Skeletal muscle satellite cell (primary cell): ENCODE results near the gene SUSD2. TPM values are rescaled to one million over a fixed set of nuclear protein-coding genes. Genes with fewer than 3 reads are reported as not detected.
"Not testable (repeated sequence)": the region's sequence is repeated elsewhere in the genome, so short reads cannot be mapped to it uniquely, and the experiment has no call there.

Experiments
- H3K27me3 ChIP-seq: 2 replicates; pipeline ENCODE4 v1.7.0; 2013; ENCODE audit warnings: low read length; ENCODE audit not compliant: control insufficient read depth, insufficient read depth
- H3K36me3 ChIP-seq: 2 replicates; pipeline ENCODE4 v1.7.0; 2013; ENCODE audit warnings: mild to moderate bottlenecking, control low read depth, low read length; ENCODE audit not compliant: insufficient read depth
- H3K4me1 ChIP-seq: 2 replicates; pipeline ENCODE4 v1.7.0; 2013; ENCODE audit warnings: low read length; ENCODE audit not compliant: control insufficient read depth, insufficient read depth
- H3K4me2 ChIP-seq: 2 replicates; pipeline ENCODE4 v1.7.0; 2013; ENCODE audit warnings: mild to moderate bottlenecking, low read length
- H3K4me3 ChIP-seq: 2 replicates; pipeline ENCODE4 v1.7.0; 2013; ENCODE audit warnings: low read length
- H3K9ac ChIP-seq: 2 replicates; pipeline ENCODE4 v1.7.0; 2013; ENCODE audit warnings: mild to moderate bottlenecking, low read depth, low read length, moderate library complexity
- H3K9me3 ChIP-seq: replicated peaks from 2 replicates; pipeline ENCODE4 v1.7.0; 2013; ENCODE audit warnings: mild to moderate bottlenecking, control low read depth, low read length
- total RNA-seq: library from RNA; depleted of rRNA; stranded (reverse); fragments of >200 nt; gene quantifications from 2 replicates; pipeline ENCODE4 v1.2.3, GENCODE V29; 2012; rRNA removed

SUSD2 gene
- total RNA-seq = 3.3 and 64.2 TPM in 2 replicates

GRCh38 chr22:24181088-24181995 is at the start of gene SUSD2:
SUSD2 (plus strand) TSS chr22:24181487; CDS start chr22:24181520, 33 bp downstream.
- Histone ChIP-seq H3K4me2 (peak within 1 kb of the TSS; percentile 37), H3K9me3 (no peaks in the 10 kb centered on the region), H3K4me3 (no peak within 1 kb of the TSS), H3K9ac (peak within 1 kb of the TSS; percentile 41), H3K36me3 (peaks cover 14% of the 10 kb centered on the region), H3K4me1 (peaks cover 3% of the 10 kb centered on the region), H3K27me3 (no peaks in the 10 kb centered on the region)

- H3K4me2 ChIP-seq = no peak overlapping the region
- no peaks in the 10 kb centered on the region for H3K27me3 ChIP-seq
- no peak overlapping the region for H3K4me3 ChIP-seq
- no peaks in the 10 kb centered on the region for H3K9me3 ChIP-seq
- peaks cover 13% of the 10 kb centered on the region for H3K36me3 ChIP-seq
- no peak overlapping the region for H3K9ac ChIP-seq
- peaks cover 7% of the 10 kb centered on the region for H3K4me1 ChIP-seq
Measured at GRCh38 chr22:24133187-24133965, 47.9 kb upstream of the SUSD2 start.

- Histone ChIP-seq H3K9ac (no peak overlapping the region), H3K36me3 (peaks cover 8% of the 10 kb centered on the region)
Measured at GRCh38 chr22:24134090-24134846, 47.0 kb upstream of the SUSD2 start.

GRCh38 chr22:24136533-24136932 is 44.8 kb upstream of the SUSD2 start:
- H3K4me1 ChIP-seq = peaks cover 10% of the 10 kb centered on the region
- H3K36me3 ChIP-seq, H3K9ac ChIP-seq, H3K4me3 ChIP-seq, H3K27me3 ChIP-seq, H3K4me2 ChIP-seq, H3K9me3 ChIP-seq: not testable (repeated sequence)

More at GRCh38 chr22:24134090-24134846, 47.0 kb upstream of the SUSD2 start:
- Histone ChIP-seq H3K4me3 (no peak overlapping the region), H3K4me2 (no peak overlapping the region), H3K27me3 (no peaks in the 10 kb centered on the region), H3K9me3 (no peaks in the 10 kb centered on the region), H3K4me1 (peaks cover 7% of the 10 kb centered on the region)

- no peak overlapping the region for H3K9ac ChIP-seq
- no peak overlapping the region for H3K4me3 ChIP-seq
- no peaks in the 10 kb centered on the region for H3K27me3 ChIP-seq
- no peaks in the 10 kb centered on the region for H3K9me3 ChIP-seq
- H3K4me2 ChIP-seq = no peak overlapping the region
- H3K36me3 ChIP-seq = peaks cover 4% of the 10 kb centered on the region
- H3K4me1 ChIP-seq = peaks cover 18% of the 10 kb centered on the region
Measured at GRCh38 chr22:24137595-24137994, 43.7 kb upstream of the SUSD2 start.

GRCh38 chr22:24138649-24139420 is 42.5 kb upstream of the SUSD2 start:
- Histone ChIP-seq H3K4me3 (no peak overlapping the region), H3K4me1 (peaks cover 18% of the 10 kb centered on the region), H3K9me3 (no peaks in the 10 kb centered on the region), H3K4me2 (no peak overlapping the region), H3K9ac (no peak overlapping the region), H3K36me3 (peaks cover 4% of the 10 kb centered on the region), H3K27me3 (no peaks in the 10 kb centered on the region)

- H3K4me2 ChIP-seq = no peak overlapping the region
- H3K27me3 ChIP-seq = no peaks in the 10 kb centered on the region
- no peaks in the 10 kb centered on the region for H3K9me3 ChIP-seq
- no peak overlapping the region for H3K9ac ChIP-seq
- no peaks in the 10 kb centered on the region for H3K36me3 ChIP-seq
- no peak overlapping the region for H3K4me3 ChIP-seq
- peaks cover 19% of the 10 kb centered on the region for H3K4me1 ChIP-seq
Measured at GRCh38 chr22:24140357-24140756, 40.9 kb upstream of the SUSD2 start.

- H3K9me3 ChIP-seq = no peaks in the 10 kb centered on the region
- H3K36me3 ChIP-seq = no peaks in the 10 kb centered on the region
- H3K27me3 ChIP-seq = no peaks in the 10 kb centered on the region
- peaks cover 32% of the 10 kb centered on the region for H3K4me1 ChIP-seq
- H3K9ac ChIP-seq = no peak overlapping the region
- no peak overlapping the region for H3K4me2 ChIP-seq
- H3K4me3 ChIP-seq = no peak overlapping the region
Measured at GRCh38 chr22:24141586-24141985, 39.7 kb upstream of the SUSD2 start.

GRCh38 chr22:24142241-24142640 is 39.0 kb upstream of the SUSD2 start:
- Histone ChIP-seq H3K9me3 (no peaks in the 10 kb centered on the region), H3K4me1 (peaks cover 35% of the 10 kb centered on the region), H3K9ac (no peak overlapping the region), H3K27me3 (no peaks in the 10 kb centered on the region), H3K4me3 (no peak overlapping the region), H3K4me2 (no peak overlapping the region), H3K36me3 (no peaks in the 10 kb centered on the region)

GRCh38 chr22:24142831-24143230 is 38.5 kb upstream of the SUSD2 start:
- Histone ChIP-seq H3K9me3 (no peaks in the 10 kb centered on the region), H3K4me2 (no peak overlapping the region), H3K27me3 (no peaks in the 10 kb centered on the region), H3K4me1 (peaks cover 36% of the 10 kb centered on the region), H3K36me3 (no peaks in the 10 kb centered on the region), H3K4me3 (no peak overlapping the region), H3K9ac (no peak overlapping the region)
